Epithelial cell of proximal tubule (primary cell): ENCODE data around the gene HIPK3. TPM values are rescaled to one million over a fixed set of nuclear protein-coding genes. Genes with fewer than 3 reads are reported as not detected.

Experiments used
- DNase-seq: peaks from one replicate; pipeline ENCODE4 v3.0.0-alpha.2; 2011; ENCODE audit warnings: low read depth
- H3K4me3 ChIP-seq: 2 replicates; pipeline ENCODE4 v1.5.1; 2011; ENCODE audit warnings: low read depth, mild to moderate bottlenecking, low read length
- total RNA-seq: library from RNA; depleted of rRNA; stranded (reverse); fragments of >200 nt; gene quantifications from 2 replicates; pipeline ENCODE4 v1.2.3, GENCODE V29; 2015
- TF ChIP-seq, protein P1 (sequence below): conservative IDR thresholded peaks from 2 replicates; pipeline ENCODE4 v1.5.1; 2012; ENCODE audit warnings: low read depth, mild to moderate bottlenecking, low read length

The HIPK3 gene
- total RNA-seq, 1 donor from 2014 or later = 26.9 TPM

DNA sequence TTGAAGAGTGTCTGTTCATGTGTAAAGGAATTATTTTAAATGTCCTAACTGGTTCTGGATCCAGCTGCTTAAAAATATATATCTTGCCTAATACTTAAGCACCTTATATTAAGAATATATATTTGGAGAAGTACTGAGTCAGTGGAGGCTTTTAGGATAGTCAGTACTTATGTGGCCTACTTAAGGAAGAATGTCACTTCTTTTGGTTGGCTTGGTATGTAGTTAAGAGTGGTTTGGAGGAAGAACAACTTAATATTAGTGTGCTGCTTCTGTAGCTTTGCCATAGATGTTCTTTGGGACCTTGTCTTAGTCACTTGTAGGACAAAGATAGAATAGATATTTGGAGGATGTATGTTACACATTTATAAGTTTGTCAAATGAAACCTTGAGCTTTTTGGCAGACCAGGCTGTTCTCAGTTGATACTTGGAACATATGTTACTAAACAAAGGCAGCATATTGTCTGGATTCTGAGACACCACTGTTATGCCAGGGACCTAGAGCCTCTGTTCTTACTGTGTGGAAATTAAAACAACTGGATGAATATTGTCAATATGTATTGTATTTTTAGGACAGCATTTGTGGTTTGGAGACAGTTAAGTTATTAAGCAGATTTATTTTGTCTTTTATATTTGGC is 4.9 kb downstream of the HIPK3 start:
- DNase-seq = no peak
- TF ChIP-seq, protein P1, sequence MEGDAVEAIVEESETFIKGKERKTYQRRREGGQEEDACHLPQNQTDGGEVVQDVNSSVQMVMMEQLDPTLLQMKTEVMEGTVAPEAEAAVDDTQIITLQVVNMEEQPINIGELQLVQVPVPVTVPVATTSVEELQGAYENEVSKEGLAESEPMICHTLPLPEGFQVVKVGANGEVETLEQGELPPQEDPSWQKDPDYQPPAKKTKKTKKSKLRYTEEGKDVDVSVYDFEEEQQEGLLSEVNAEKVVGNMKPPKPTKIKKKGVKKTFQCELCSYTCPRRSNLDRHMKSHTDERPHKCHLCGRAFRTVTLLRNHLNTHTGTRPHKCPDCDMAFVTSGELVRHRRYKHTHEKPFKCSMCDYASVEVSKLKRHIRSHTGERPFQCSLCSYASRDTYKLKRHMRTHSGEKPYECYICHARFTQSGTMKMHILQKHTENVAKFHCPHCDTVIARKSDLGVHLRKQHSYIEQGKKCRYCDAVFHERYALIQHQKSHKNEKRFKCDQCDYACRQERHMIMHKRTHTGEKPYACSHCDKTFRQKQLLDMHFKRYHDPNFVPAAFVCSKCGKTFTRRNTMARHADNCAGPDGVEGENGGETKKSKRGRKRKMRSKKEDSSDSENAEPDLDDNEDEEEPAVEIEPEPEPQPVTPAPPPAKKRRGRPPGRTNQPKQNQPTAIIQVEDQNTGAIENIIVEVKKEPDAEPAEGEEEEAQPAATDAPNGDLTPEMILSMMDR = no peak
- H3K4me3 ChIP-seq = no peak overlapping the region

DNA sequence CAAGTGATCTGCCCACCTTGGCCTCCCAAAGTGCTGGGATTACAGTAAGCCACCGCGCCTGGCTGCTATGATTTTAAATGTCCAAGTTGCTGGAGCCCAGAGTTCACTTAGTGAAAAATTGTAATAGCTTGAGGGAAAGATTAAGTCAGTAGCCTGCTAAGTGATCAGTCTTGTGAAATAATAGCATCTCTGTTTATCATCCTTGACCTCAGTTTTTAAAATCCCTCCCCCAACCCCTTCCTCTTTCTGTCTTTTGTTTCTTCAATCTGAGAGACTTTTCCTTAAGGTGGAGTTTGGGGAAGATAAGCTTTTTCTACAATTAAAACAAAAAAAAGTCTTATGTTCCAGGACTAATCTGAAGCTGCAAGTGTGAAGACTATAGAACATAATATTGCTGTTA is 6.4 kb downstream of the HIPK3 start:
- no peak for DNase-seq
- TF ChIP-seq, protein P1 = no peak
- H3K4me3 ChIP-seq = no peak overlapping the region

DNA sequence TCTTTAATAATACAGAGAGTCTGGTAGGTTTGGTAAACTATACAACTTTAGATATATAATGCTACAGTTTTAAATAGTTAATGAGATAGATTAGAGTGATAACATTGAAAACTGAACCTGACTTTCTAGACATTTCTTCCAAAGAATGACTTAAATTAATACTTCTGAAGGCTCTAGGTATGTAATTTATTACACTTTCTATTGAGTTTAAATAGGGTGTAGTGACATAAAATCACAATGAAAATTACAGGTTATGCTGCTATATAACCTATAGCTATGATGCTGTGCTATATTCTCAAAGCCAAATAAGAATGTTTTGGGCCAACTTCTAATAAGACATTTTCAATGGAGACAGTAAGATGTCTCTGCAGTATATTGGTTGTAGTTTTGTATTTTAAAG is 7.7 kb downstream of the HIPK3 start:
- DNase-seq = no peak
- TF ChIP-seq, protein P1 = no peak
- H3K4me3 ChIP-seq = no peak overlapping the region

DNA sequence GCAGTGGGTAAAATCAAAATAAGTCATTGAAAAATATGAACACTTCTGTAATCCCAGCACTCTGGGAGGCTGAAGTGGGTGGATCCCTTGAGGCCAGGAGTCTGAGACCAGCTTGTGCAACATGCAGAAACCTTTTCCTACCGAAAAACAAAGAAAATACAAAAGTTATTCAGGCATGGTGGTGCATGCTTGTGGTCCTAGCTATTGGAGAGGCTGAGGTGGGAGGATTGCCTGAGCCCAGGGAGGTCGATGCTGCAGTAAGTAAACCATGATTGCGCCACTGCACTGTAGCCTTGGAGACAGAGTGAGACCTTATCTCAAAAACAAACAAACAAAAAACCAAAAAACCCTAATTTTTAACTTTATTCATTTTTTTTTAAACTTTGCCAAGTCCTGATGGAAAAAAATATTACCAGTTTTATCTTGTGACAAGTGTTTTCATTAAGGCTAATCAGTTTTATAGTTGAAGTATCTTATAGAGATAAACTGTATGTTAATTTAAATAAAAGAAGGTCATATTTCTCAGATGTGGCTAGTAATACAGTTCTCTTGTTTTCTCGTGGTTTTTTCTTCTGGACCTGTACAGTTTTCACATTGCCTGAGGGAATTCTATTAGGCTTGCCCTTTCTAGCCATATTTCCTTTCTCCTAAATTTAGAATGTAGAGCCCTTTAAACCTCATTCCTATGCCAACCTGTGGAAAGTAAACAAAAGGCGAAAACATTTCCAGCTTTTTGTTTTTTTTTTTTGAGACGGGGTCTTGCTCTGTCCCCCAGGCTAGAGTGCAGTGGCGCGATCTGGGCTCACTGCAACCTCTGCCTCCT is 9.4 kb downstream of the HIPK3 start:
- TF ChIP-seq, protein P1 = no peak
- H3K4me3 ChIP-seq = no peak overlapping the region
- DNase-seq = peak; percentile 19

DNA sequence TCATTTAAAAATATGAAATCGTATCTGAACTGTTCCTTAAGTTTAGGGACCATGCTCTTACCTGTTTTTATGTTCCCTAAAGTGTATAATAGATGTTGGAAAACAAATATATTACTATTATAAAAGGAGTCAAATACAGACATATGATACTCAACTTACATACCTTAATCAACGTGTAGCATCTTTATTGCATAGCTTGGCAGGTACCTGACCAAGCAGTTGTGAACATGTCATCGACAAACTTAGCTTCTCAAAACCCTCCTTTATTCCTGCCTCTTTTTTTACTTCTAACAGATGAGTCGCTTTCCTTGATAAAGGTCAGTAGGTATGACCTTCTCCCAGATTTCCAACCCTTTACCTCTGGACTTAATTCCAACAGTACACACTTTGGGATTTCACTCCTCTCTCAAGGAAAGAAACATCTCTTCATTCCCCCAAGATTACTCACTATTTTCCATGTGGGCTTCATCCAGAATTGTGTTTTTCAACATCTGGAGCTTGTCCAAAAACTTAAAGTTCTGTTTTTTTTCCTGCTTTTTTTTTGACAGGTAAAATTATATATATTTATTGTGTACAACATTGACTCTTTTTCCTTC is 11.9 kb downstream of the HIPK3 start:
- no peak for DNase-seq
- TF ChIP-seq, protein P1 = no peak
- no peak overlapping the region for H3K4me3 ChIP-seq

DNA sequence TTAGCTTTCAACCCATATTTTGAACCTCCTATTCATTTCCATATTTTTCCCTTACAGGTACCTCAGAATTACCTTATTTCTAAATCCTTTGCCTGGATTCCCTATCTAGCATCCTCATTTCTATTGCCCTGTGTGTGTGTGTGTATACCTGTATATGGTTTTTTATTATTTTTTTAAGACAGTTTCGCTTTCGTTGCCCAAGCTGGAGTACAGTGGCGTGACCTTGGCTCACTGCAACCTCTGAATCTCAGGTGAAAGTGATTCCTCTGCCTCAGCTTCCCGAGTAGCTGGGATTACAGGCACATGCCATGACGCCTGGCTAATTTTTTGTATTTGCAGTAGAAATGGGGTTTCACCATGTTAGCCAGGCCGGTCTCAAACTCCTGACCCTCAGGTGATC is 12.6 kb downstream of the HIPK3 start:
- TF ChIP-seq, protein P1 = no peak
- DNase-seq = no peak
- H3K4me3 ChIP-seq = no peak overlapping the region
